SK-N-SH (cell line): ENCODE data around the gene DNAJB11.

Source experiments
- CHD2 ChIP-seq: fragments of 150-350 bp; IDR thresholded peaks from 2 replicates; pipeline ENCODE4 v1.6.1; 2018; ENCODE audit warnings: low read length; ENCODE audit not compliant: partially characterized antibody
- EZH2phosphoT487 ChIP-seq: fragments of 200-600 bp; sonication (generic); IDR thresholded peaks from 2 replicates; pipeline ENCODE4 v1.6.1; 2017; ENCODE audit warnings: low read depth, mixed run types, mild to moderate bottlenecking, antibody characterized with exemption, moderate library complexity, borderline replicate concordance
- GABPA ChIP-seq: IDR thresholded peaks from 2 replicates; pipeline ENCODE4 v1.4.0; 2012; ENCODE audit warnings: low read depth, mild to moderate bottlenecking
- MAX ChIP-seq: IDR thresholded peaks from 2 replicates; pipeline ENCODE4 v1.4.0; 2012; ENCODE audit warnings: low read depth
- POLR2AphosphoS5 ChIP-seq: IDR thresholded peaks from 2 replicates; pipeline ENCODE4 v1.6.1; 2012; ENCODE audit warnings: low read depth, low read length
- RAD21 ChIP-seq: IDR thresholded peaks from 2 replicates; pipeline ENCODE4 v1.6.1; 2012; ENCODE audit warnings: mild to moderate bottlenecking, low read length
- REST ChIP-seq: IDR thresholded peaks from 2 replicates; pipeline ENCODE4 v1.6.1; 2012; ENCODE audit warnings: mild to moderate bottlenecking, low read depth, low read length, moderate library complexity
- TAF1 ChIP-seq: IDR thresholded peaks from 2 replicates; pipeline ENCODE4 v1.6.1; 2012; ENCODE audit warnings: low read depth, mild to moderate bottlenecking, low read length, moderate library complexity, borderline replicate concordance
- YY1 ChIP-seq: IDR thresholded peaks from 2 replicates; pipeline ENCODE4 v1.4.0; 2012; ENCODE audit warnings: low read depth, mild to moderate bottlenecking
- TF ChIP-seq, protein P1 (sequence below): fragments of 200-600 bp; sonication (generic); IDR thresholded peaks from 2 replicates; pipeline ENCODE4 v1.6.1; 2017; ENCODE audit warnings: antibody characterized with exemption, mild to moderate bottlenecking, moderate library complexity
- TF ChIP-seq, protein P2 (sequence below): fragments of 150-350 bp; IDR thresholded peaks from 2 replicates; pipeline ENCODE4 v1.6.1; 2016; ENCODE audit warnings: mild to moderate bottlenecking, low read depth, low read length

DNA sequence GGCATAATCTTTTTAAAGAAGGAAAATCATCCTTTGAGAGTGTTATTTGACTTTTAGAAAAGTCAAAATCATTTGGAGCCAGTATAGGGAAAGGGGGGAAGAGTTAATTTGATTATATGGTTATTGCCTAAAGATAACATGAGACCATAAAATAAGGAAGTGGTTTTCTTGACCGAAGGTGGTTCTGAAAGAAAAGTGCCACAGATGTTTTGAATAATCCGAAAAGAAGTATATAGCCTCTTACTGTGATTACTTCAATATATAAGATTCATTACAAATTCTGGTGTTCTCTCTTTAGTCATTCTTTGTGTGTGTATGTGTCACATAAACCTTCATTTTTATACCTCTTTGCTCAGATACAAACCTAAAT lies 1.1 kb downstream of the DNAJB11 start:
- TF ChIP-seq GABPA (no peak), TAF1 (no peak), MAX (no peak), RAD21 (no peak), REST (no peak), CHD2 (no peak), EZH2phosphoT487 (no peak), YY1 (no peak), POLR2AphosphoS5 (no peak)
- TF ChIP-seq, protein P1, sequence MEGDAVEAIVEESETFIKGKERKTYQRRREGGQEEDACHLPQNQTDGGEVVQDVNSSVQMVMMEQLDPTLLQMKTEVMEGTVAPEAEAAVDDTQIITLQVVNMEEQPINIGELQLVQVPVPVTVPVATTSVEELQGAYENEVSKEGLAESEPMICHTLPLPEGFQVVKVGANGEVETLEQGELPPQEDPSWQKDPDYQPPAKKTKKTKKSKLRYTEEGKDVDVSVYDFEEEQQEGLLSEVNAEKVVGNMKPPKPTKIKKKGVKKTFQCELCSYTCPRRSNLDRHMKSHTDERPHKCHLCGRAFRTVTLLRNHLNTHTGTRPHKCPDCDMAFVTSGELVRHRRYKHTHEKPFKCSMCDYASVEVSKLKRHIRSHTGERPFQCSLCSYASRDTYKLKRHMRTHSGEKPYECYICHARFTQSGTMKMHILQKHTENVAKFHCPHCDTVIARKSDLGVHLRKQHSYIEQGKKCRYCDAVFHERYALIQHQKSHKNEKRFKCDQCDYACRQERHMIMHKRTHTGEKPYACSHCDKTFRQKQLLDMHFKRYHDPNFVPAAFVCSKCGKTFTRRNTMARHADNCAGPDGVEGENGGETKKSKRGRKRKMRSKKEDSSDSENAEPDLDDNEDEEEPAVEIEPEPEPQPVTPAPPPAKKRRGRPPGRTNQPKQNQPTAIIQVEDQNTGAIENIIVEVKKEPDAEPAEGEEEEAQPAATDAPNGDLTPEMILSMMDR, result no peak
- TF ChIP-seq, protein P2, sequence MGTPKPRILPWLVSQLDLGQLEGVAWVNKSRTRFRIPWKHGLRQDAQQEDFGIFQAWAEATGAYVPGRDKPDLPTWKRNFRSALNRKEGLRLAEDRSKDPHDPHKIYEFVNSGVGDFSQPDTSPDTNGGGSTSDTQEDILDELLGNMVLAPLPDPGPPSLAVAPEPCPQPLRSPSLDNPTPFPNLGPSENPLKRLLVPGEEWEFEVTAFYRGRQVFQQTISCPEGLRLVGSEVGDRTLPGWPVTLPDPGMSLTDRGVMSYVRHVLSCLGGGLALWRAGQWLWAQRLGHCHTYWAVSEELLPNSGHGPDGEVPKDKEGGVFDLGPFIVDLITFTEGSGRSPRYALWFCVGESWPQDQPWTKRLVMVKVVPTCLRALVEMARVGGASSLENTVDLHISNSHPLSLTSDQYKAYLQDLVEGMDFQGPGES, result no peak
